Measurements from ENCODE around the gene PTPRN2. TPM values are rescaled to one million over a fixed set of nuclear protein-coding genes. Genes with fewer than 3 reads are reported as not detected.

PTPRN2 gene
- total and polyA plus RNA-seq, 2 of the 8 experiments (the other 6 are each of a cell fraction or from before 2014, with no cell fraction given): 2.6 to 4.5 TPM

GRCh38 chr7:158068853-158069252, 518.8 kb downstream of the PTPRN2 start:
- FAIRE-seq (no peak), DNase-seq (ENCODE audit: low read depth in 1 of 2, low spot score in 2 of 2) (no peak)
- Histone ChIP-seq H3K9me3 (ENCODE audit: insufficient read depth in 2 of 2, low read depth in 1 of 2, low read length in 1 of 2) (peaks cover 15 to 74% of the 10 kb centered on the region in 2 experiments), H2AK5ac (ENCODE audit: low read depth, low read length) (no peak overlapping the region), H2BK20ac (ENCODE audit: low read length) (no peak overlapping the region), H3K23ac (ENCODE audit: insufficient read length) (no peak overlapping the region), H3K18ac (ENCODE audit: extremely low read depth, low read length) (no peak overlapping the region), H3K9ac (replicated peaks in 1 of 4; ENCODE audit: extremely low read depth in 1 of 4, low read depth in 3 of 4, low read length in 3 of 4) (no peak overlapping the region), H2BK12ac (ENCODE audit: low read depth, low read length) (no peak overlapping the region), H3K79me1 (ENCODE audit: low read depth, low read length) (no peaks in the 10 kb centered on the region), H3K79me2 (ENCODE audit: control insufficient read depth in 1 of 2, insufficient read depth in 2 of 2, low read length in 2 of 2) (no peaks in the 10 kb centered on the region), H3K36me3 (ENCODE audit: control insufficient read depth in 2 of 4, insufficient read depth in 4 of 4, low read length in 3 of 4) (no peaks in the 10 kb centered on the region), H3K23me2 (ENCODE audit: low read depth, low read length) (no peaks in the 10 kb centered on the region), H4K8ac (ENCODE audit: extremely low read depth, insufficient read depth, low read length) (no peak overlapping the region), H3K27ac (ENCODE audit: low read depth, low read length) (no peak overlapping the region), H2BK15ac (ENCODE audit: low read length) (no peak overlapping the region), H2AFZ (ENCODE audit: low read length) (no peak overlapping the region), H2BK120ac (replicated peaks; ENCODE audit: low read depth, low read length) (no peak overlapping the region), H3K4me1 (replicated peaks in 1 of 4; ENCODE audit: control insufficient read depth in 3 of 4, insufficient read depth in 4 of 4, low read length in 3 of 4) (no peaks in the 10 kb centered on the region), H3K27me3 (replicated peaks in 1 of 4; ENCODE audit: control insufficient read depth in 3 of 4, extremely low read depth in 1 of 4, insufficient read depth in 3 of 4, low read length in 3 of 4) (no peaks in the 10 kb centered on the region), H3K14ac (ENCODE audit: insufficient read length) (no peak overlapping the region), H3K4me3 (ENCODE audit: extremely low read depth in 1 of 4, insufficient read depth in 2 of 4, low read depth in 3 of 4, low read length in 4 of 4) (no peak overlapping the region), H4K91ac (replicated peaks; ENCODE audit: insufficient read length, low read length) (no peak overlapping the region), H3K56ac (replicated peaks; ENCODE audit: insufficient read length, low read depth, low read length) (no peak overlapping the region), H2BK5ac (ENCODE audit: low read depth, low read length) (no peak overlapping the region), H4K5ac (ENCODE audit: insufficient read length, low read depth, low read length) (no peak overlapping the region), H4K20me1 (replicated peaks in 1 of 2; ENCODE audit: control insufficient read depth in 1 of 2, insufficient read depth in 2 of 2, low read length in 2 of 2) (no peaks in the 10 kb centered on the region), H3K4ac (replicated peaks; ENCODE audit: insufficient read length, low read depth, low read length) (no peak overlapping the region), H3K4me2 (ENCODE audit: insufficient read depth in 1 of 2, low read depth in 2 of 2, low read length in 2 of 2) (no peak overlapping the region)
- POLR2A ChIA-PET (ENCODE audit: partially characterized antibody): no interaction called here
- 95% methylated on average over 9 of the region's 9 CpGs; no CpG with 5 or more reads in 1 of the 2 experiments for whole genome bisulfite sequencing, 2 experiments (ENCODE audit: extremely low coverage in 1 of 2, insufficient coverage in 1 of 2, insufficient read length in 1 of 2, insufficient replicate concordance in 2 of 2, low coverage in 1 of 2, low lambda C conversion rate in 2 of 2, missing lambda C conversion rate in 1 of 2)
- CTCF ChIA-PET (ENCODE audit: partially characterized antibody): interaction anchor here (0.7 kb wide), 1 partner anchor 234 kb away, joined by 3 read pairs; no protein-coding TSS in a partner anchor
- TF ChIP-seq EP300 (IDR thresholded peaks at IDR 0.05; ENCODE audit: borderline replicate concordance in 1 of 2, low read depth in 2 of 2, low read length in 2 of 2) (no peak), RFX5 (IDR thresholded peaks at IDR 0.05; ENCODE audit: borderline replicate concordance, low read depth, low read length) (no peak), SP4 (IDR thresholded peaks at IDR 0.05; ENCODE audit: low read length) (no peak), RAD21 (IDR thresholded peaks at IDR 0.05 in 1 of 2, conservative IDR thresholded peaks at IDR 0.05 in 1 of 2; ENCODE audit: low read depth in 2 of 2, low read length in 2 of 2) (no peak), JUN (IDR thresholded peaks at IDR 0.05; ENCODE audit: low read depth, low read length) (no peak), HDAC2 (IDR thresholded peaks at IDR 0.05; ENCODE audit: borderline replicate concordance in 1 of 2, low read depth in 2 of 2, low read length in 2 of 2) (no peak), TBP (IDR thresholded peaks at IDR 0.05; ENCODE audit: low read depth, low read length) (no peak), CBX5 (IDR thresholded peaks at IDR 0.05; ENCODE audit: low read depth, low read length) (no peak), NANOG (IDR thresholded peaks at IDR 0.05; ENCODE audit: insufficient read depth, low read depth, low read length, poor library complexity, severe bottlenecking) (no peak), E2F6 (IDR thresholded peaks at IDR 0.05) (no peak), POU5F1 (IDR thresholded peaks at IDR 0.05; ENCODE audit: low read depth, low read length) (no peak), ATF3 (IDR thresholded peaks at IDR 0.05; ENCODE audit: insufficient read depth, low read depth, low read length) (no peak), SIX5 (IDR thresholded peaks at IDR 0.05; ENCODE audit: low read depth, low read length) (no peak)

All from H1 (cell line).